Pons (tissue), 1 donor: ENCODE data around the gene TMEM209.
"Not testable (repeated sequence)": the region's sequence is repeated elsewhere in the genome, so short reads cannot be mapped to it uniquely, and the experiment has no call there.

ENCODE experiments used
- DNase-seq: peaks from one replicate; pipeline ENCODE4 v3.0.0-alpha.2; 2016; ENCODE audit warnings: low spot score

Gene TMEM209

DNA sequence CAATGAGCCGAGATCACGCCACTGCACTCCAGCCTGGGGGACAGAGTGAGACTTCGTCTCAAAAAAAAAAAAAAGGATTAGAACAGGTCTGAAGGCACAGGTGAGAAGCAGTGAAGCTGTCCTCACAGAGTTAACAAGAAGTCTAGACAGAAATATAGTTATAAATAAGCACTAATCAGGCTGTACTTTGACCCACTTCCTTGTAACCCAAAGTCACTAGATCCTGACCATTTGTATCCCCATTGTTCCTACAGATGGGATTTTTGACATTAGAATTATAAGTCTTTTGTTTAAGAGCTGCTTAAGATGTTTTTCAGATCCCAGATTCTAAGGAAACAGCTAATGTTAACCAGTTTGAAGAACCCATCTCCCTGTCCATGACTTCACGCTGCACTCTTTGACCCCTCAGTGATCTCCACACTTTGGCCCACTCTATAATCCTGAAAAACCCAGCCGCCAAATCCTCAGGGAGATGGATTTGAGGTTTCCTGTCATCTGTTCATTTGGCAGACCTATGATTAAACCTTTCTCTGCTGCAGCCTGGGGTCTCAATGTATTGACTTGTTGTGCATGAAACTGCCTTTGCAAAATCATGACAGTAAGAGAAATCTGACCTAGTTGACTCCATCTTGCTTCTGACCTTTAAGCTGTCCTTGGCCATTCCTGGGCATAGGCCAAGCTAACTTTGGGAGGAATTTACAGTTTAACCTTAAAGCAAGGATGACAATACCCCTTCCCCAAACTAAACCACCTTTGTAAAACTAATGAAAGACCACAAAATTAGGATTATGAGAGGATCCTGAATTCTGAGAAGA lies 13.8 kb upstream of the TMEM209 start:
- DNase-seq, result no peak

DNA sequence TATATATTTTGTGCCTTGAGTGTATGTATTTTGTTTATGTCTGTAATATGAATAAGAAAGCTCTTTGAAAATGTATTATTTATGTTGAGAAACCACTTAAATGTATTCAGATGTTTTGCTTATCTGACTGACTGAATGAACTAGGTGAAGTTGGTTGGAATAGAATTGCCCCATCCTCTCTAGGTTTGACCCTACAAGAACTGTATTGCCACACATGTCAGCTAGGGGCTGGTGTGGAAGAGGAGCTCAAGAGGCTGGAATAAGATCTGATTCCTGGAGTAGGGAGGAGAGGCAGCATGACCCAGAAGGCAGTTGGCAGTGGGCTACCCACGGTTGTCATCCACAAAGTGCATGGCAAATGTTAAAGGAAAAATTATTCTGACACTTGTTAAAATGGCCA lies 11.5 kb upstream of the TMEM209 start:
- DNase-seq, result no peak

DNA sequence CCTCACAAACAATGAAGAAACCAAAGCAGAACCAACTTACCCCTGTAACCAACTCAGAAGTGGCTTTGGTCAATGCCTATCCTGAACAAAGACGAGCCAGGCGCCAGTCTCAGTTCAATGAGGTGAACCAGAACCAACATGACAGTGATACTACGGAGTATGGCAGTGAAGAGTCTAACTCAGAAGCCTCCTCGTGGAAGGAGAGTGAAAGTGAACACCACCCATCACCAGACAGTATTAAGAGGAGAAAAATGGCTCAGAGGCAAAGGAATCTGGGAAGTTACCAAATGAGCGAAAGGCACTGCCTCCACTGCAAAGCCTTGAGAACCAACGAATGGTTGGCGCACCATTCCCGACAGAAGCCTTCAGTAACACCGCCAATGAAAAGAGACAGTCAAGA lies 10.8 kb upstream of the TMEM209 start:
- DNase-seq, result no peak

DNA sequence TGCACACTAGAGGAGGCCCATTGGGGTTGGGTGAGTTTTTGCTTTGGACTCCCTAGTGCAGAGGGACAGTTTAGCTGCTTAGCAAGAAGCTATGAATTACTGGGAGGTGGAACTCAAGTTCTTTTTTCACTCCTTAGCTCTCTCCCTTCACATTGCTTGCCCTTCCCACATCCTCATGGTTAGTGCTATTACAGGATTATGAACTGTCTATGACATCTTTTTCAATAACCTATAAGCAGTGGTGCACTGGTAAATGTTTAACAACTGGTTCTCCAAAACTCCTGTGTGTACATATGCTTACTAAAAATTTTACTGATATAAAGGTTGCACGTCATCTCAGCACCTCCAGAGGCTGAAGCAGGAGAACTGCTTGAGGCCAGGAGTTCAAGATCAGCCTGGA lies 8.6 kb upstream of the TMEM209 start:
- no peak for DNase-seq

DNA sequence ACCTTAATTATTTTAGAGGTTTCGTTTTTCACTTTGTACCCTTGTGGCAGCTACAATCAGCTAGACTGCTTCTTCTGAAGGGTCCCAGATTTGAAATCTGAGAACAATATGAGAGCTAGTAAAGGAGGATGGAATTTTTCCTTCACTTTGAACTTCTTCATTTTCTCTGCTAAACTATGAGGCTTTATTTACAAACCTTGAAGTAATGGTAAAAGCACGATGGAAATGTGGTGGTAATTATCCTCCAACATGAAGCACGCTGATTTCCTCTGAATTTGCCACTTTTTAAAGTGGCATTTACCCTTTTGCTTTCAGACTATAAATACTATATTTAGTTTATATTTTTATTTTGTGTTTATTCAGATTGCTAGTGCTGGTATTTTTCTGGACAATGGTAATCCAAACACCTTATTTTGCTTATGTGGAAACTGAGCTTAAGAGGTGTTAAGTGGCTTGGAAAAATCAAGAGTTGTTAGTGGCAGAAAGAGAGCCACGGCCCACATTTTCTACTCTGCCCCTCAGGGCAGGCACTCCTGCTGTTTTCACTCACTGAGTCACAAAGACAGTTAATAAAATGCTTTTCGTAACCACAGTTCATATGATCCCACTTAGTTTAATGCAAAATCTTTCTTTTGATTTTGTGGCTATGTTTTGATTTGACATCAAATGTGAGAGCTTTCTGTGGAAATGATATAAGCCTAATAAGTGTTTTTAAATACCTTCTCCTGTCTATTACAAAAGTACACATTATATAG lies 5.2 kb upstream of the TMEM209 start:
- DNase-seq, result no peak

DNA sequence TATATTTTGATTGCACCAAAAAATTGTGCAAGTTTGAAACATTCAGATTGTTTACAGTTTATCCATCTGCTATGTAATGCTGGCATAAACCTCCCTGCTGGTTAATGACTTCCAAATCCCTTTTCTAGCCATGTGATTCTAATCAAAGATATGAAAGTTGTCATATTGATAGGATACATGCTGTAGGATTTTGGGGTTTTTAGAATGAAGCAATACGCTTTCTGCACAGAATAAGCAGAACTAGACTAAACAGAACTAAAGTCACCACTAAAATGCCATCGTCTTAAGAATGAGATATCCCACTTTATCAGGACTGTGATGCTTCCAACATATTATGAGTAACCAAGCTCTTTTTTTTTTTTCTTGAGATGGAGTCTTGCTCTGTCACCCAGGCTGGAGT lies 3.3 kb upstream of the TMEM209 start:
- DNase-seq, result no peak

DNA sequence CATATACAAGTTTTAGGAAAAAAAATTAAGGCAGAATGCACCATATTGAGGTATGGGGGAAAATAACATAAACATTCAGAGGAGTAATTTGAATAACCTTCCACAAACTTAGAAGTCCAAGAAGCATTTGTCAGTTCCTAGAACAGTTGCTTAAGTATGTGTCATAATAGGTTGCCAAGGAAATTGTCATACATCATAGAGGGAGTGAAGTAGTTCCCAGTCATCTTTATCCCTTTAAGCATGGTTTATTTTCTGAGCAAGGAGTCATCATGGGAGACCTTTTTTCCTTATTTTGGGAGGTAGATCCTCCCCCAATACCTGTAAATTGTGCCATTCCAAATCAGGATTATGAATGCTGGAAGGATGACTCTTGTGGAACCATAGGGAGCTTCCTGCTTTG lies 2.4 kb upstream of the TMEM209 start, which contains the start of gene SSMEM1:
SSMEM1 (plus strand) TSS at position 219 of the 400 bp plus-strand sequence; CDS start at position 270, 51 bp downstream.
- DNase-seq, result no peak

DNA sequence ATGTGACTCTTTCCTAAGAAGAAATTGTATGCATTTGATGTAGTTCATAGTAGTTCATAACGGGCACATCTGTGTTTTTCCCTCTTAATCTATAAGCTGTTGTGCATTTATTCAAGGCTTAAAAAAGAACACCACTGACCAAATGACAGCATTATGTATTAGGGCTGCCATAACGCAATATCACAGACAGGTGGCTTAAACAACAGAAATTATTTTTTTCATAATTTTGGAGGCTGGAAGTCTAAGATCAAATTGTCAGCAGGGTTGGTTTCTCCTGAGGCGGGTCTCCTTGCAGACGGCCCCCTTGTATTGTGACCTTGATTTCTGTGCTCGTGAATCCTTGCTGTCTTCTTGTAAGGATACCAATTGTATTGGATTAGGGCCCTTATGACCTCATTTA lies 1.8 kb upstream of the TMEM209 start:
- DNase-seq, result no peak

DNA sequence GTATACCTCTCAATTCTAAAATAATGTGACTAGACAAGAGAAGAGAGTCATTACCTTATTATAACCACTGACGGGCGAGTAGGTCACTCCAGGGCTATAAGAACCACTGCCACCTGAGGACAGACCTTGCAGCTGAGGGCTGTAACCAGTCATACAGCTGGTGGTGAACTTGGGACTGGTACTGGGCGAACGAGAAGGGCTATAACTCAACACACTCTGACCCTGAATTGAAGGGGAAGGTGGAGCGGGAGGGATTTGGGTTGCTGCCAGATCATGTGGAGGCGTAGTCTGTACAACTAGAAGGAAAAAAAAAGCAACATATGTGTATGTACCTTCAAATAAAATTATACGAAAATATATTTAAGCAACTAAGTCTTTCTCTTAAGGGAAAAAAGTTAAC lies 3.4 kb downstream of the TMEM209 start:
- DNase-seq, result no peak

DNA sequence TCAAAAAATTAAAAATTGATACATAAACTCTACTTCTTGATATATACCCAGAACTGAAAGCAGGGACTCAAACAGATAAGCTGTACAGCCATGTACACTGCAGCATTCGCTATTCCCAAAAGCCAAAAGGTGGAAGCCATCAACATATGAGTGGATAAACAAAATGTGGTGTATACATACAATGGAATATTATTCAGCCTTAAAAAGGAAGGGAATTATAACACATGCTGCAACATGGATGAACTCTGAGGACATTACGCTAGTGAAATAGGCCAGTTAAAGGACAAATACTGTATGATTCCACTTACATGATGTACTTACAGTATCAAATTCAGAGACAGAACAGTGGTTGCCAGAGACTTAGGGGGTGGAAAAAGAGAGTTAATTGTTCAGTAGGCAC lies 8.1 kb downstream of the TMEM209 start:
- no peak for DNase-seq

DNA sequence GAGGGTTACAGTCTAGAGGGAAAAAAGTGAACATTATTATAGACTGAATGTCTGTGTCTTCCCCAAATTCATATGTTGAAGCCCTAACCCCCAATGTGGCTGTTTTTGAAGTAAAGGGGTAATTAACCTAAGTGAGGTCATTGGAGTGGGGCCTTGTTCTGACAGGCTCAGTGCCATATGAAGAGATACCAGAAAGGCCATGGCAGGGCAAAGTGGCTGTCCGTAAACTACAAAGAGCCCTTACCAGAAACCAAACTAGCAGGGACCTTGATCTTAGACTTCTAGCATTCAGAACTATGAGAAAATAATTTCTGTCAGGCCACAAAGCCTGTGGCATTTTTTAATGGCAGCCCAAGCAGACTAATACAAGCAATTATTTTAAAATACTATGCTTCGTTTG lies 8.7 kb downstream of the TMEM209 start:
- no peak for DNase-seq

DNA sequence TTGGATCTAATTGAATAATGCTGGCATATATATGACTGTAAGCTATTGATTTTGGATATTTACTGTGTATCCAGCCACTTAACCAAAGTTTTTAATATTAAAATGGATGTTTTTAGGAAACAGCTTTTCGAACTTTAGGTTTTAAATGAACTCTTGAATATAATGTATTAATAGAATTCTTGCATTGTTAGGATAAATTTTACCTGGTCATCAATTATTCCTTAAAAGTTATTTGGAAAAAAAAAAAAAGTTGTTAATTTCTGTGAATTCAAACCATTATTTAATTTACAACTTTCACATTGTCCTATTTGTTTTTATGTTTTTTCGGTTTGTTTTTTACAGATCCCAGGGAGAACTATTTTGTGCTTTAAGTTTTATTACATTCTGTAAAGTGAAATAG lies 9.8 kb downstream of the TMEM209 start:
- no peak for DNase-seq

DNA sequence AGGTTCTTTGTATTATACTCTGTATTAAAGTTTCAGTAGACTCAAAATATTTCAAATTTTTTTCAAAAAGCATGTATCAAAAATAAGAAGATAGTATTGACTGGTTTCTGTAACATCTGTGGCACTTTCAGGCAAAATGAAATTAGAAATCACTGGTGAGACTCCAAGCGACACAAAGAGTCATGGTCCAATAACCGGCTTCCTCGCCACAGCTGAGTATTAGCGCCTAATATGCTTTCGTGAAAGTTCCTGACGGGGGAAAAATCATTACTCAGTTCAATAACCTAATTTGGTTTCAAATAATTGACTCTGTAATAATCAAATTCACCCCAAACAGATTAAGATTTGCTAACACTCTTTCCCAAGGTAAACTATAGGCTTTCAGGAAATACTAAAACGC lies 13.4 kb downstream of the TMEM209 start:
- no peak for DNase-seq

DNA sequence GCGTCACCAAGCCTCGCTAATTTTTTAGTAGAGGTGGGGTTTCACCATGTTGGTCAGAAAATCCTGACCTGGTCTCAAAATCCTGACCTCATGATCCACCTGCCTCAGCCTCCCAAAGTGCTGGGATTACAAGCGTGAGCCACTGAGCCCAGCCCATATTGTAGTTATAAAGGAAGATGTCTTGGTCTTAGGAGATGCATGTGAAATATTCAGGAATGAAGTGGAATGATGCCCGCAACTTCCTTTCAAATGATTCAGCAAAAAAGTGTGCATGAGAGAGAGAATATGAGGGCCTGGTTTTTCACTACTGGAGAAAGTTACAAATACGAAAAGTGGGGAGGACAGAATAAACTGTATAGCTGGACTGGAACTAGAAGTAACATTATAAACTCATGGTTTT lies 15.9 kb downstream of the TMEM209 start:
- no peak for DNase-seq

DNA sequence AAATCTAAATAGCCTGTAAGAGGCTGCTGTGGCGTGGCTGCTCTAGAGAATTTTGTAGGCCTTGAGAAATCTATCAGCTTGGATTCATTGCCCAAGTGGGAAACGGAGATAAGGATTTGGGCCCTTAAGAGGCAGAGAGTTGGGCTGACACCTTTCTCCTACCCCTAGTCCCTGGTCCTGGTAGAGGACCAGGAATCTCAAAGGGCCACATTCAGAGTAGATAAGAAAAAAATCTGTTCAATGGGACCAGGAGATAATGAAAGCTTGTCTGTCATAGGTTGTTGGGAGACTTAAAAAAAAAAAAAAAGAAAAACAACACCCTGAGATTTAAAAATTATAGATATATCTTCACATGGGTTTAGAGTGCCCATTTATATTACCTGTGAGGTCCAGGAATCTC lies 17.8 kb downstream of the TMEM209 start:
- DNase-seq, result no peak

DNA sequence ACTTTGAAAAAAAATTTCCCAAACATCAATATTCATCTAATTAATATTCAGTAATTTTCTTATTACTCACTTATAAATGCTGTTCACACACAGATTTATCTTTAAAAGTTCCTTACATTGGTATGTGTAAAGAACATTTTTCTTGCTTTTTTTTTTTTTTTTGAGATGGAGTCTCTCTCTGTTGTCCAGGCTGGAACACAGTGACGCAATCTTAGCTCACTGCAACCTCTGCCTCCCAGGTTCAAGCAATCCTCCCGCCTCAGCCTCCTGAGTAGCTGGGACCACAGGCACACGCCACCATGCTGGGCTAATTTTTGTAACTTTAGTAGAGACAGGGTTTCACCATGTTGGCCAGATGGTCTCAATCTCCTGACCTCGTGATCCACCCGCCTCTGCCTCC lies 20.9 kb downstream of the TMEM209 start:
- DNase-seq, result not testable (repeated sequence)

DNA sequence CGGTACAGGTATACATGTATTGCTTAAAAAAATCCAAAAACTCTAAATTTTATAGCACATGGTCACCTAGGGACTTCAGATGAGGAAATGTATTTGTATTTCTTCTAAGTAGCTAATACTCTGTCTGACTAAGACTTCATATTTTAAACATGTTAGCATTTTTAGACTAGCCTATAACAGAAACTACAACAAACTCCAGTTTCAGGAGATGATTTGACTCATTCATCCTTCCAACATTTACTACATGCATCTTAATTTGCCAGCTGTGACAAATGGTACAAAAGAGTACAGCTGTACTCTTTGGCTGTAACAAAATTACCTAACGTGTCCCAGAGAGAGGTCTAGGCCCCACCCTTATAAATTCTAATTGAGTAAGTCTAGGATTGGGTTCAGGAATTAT lies 22.2 kb downstream of the TMEM209 start:
- no peak for DNase-seq

DNA sequence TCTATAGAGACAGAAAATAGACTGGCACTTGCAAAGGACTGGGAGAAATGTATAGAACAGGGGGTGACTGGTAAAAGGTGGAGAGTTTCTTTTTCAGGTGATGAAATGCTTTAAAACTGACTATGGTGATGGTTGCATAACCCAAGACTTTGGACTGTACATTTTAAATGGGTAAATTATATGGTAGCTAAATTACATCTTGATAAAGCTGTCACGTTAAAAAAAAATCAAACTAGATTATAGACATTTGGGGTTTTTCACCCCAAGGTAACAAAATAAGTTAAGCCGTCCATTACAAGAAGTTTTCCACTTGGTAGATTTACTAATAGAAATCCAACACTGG lies 24.0 kb downstream of the TMEM209 start:
- DNase-seq, result no peak

DNA sequence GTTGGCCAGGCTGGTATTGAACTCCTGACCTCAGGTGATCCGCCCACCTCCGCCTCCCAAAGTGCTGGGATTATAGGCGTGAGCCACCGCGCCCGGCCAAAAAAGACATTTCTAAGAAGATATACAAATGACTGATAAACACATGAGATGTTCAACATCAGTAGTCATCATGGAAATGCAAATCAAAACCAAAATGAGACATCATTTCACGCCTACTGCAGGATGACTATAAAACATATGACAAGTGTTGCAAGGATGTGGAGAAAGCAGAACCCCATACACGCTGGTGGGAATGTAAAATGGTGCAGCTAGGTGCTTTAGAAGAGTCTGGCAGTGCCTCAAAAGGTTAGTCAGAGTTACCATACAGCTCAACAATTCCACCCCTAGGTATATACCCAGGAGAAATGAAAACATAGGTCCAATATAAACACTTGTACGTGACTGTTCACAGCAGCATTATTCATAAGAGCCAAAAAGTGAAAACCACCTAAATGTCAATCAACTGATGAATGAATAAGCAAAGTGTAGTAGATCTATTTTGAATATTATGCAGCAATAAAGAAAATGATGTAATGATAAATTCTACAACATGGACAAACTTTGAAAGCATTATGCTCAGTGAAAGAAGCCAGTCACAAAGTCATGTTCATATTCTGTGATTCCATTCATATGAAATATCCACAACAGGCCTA lies 24.5 kb downstream of the TMEM209 start:
- no peak for DNase-seq

DNA sequence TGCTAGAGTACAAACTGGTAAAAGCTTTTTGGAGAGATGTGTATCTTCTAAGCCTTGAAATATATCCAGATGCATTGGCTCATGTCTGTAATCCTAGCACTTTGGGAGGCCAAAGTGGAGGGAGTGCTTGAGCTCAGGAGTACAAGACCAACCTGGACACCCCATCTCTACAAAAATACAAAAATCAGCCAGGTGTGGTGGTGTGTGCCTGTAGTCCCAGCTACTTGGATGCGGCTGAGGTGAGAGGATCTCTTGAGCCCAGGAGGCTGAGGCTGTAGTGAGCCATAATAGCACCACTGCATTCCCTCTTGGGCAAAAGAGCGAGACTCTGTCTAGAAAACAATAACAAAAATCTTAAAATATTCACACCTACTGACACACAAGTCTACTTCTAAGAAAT lies 25.6 kb downstream of the TMEM209 start:
- no peak for DNase-seq

DNA sequence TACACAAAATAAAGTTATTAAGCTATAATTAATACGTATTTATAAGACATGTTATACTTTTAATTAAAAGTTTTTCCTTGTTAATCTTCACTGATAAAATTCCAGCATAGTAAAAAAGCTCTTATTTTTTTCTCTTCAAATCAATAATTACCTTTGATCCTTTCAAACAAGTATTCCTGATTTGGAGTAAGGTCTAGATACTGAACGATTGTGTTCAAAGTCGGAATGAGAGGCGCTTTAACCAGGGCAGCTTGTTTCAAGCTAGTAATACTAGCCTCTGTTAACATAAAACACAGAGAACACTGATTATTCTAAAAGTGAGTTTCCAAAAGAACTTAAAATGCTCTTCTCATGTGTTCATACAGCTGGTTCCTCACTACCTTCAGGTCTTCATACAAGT lies 27.0 kb downstream of the TMEM209 start:
- no peak for DNase-seq

DNA sequence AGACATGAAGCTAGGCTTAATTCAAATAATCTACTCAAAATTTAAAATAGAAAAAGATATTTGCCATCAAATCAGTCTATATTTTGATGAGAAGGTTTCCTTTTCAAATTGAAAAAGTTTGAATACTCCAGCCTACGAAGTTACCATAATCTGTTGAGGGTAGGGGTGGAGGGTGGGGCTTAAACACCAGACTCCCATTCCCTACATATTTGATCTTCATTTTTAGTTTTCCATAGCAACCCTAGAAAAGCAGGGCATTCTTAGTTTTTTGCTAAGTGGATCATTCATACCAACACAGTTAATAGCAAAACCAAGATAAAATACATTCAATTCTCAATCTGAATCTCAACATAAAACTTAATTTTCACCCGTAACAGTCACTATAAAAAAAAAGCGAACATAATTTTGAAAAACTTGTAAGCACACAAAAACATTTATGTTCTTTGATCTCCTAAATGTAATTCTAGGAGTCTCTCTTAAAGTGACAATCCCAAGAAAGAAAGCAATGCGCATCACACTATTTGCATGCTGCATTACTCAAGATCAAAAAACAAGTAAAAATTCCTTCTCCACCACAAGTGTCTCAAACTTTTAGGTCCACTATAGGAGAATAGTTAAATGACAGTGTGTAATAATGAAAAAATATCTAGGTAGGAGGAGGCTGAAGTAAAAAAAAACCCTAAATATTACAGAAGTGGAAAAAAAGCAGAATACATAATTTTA lies 30.8 kb downstream of the TMEM209 start:
- DNase-seq, result no peak
